Measurements from ENCODE around the gene MTTP.

The MTTP gene

GRCh38 chr4:99593781-99594641 is 19.4 kb downstream of the MTTP start:
- DNase-seq (ENCODE audit: low read depth in 3 of 3), result no peak

- no peak for DNase-seq (ENCODE audit: low read depth in 3 of 3)
Observed at GRCh38 chr4:99594818-99595217, 20.2 kb downstream of the MTTP start.

GRCh38 chr4:99606716-99607115 is 32.1 kb downstream of the MTTP start:
- no peak for DNase-seq (ENCODE audit: low read depth in 3 of 3)

GRCh38 chr4:99608417-99608816 is 33.8 kb downstream of the MTTP start:
- DNase-seq (ENCODE audit: low read depth in 3 of 3), result no peak

- no peak for DNase-seq (ENCODE audit: low read depth in 3 of 3)
Observed at GRCh38 chr4:99610605-99611175, 36.1 kb downstream of the MTTP start.

GRCh38 chr4:99612281-99612680 is 37.7 kb downstream of the MTTP start:
- no peak for DNase-seq (ENCODE audit: low read depth in 3 of 3)

GRCh38 chr4:99612704-99613103 is 38.1 kb downstream of the MTTP start:
- DNase-seq (ENCODE audit: low read depth in 3 of 3), result no peak

GRCh38 chr4:99614491-99614890 is 39.9 kb downstream of the MTTP start:
- no peak for DNase-seq (ENCODE audit: low read depth in 3 of 3)

- DNase-seq (ENCODE audit: low read depth in 3 of 3), result no peak
Observed at GRCh38 chr4:99615170-99615820, 40.7 kb downstream of the MTTP start.

- DNase-seq (ENCODE audit: low read depth in 3 of 3), result no peak
Observed at GRCh38 chr4:99617374-99617773, 42.8 kb downstream of the MTTP start.

GRCh38 chr4:99622341-99622740 is 47.7 kb downstream of the MTTP start:
- no peak for DNase-seq (ENCODE audit: low read depth in 3 of 3)

GRCh38 chr4:99624141-99624719 is 49.6 kb downstream of the MTTP start:
- peak in 1 of 3 donors; percentile 1 for DNase-seq (ENCODE audit: low read depth in 3 of 3)

- no peak for DNase-seq (ENCODE audit: low read depth in 3 of 3)
Observed at GRCh38 chr4:99625369-99625768, 50.7 kb downstream of the MTTP start.

GRCh38 chr4:99628040-99628439 is 53.4 kb downstream of the MTTP start:
- no peak for DNase-seq (ENCODE audit: low read depth in 3 of 3)

GRCh38 chr4:99629962-99630554 is 55.4 kb downstream of the MTTP start:
- DNase-seq (ENCODE audit: low read depth in 3 of 3), result no peak

- no peak for DNase-seq (ENCODE audit: low read depth in 3 of 3)
Observed at GRCh38 chr4:99630857-99631360, 56.3 kb downstream of the MTTP start.

GRCh38 chr4:99633772-99634171 is 59.1 kb downstream of the MTTP start:
- no peak for DNase-seq (ENCODE audit: low read depth in 3 of 3)

GRCh38 chr4:99634742-99635360 is 60.2 kb downstream of the MTTP start:
- DNase-seq (ENCODE audit: low read depth in 3 of 3), result no peak

GRCh38 chr4:99635601-99636000 is 61.0 kb downstream of the MTTP start:
- DNase-seq (ENCODE audit: low read depth in 3 of 3), result no peak

GRCh38 chr4:99636422-99636821 is 61.8 kb downstream of the MTTP start:
- no peak for DNase-seq (ENCODE audit: low read depth in 3 of 3)

- no peak for DNase-seq (ENCODE audit: low read depth in 3 of 3)
Observed at GRCh38 chr4:99637174-99637573, 62.5 kb downstream of the MTTP start.
